Stimulated activated CD4-positive, alpha-beta T cell treated with anti-CD3 and anti-CD28 coated beads, TNF-alpha, amount 100 ng/mL, for 4 hours (primary cell): Measurements from ENCODE around the gene SMIM5.
"Not testable (repeated sequence)": the region's sequence is repeated elsewhere in the genome, so short reads cannot be mapped to it uniquely, and the experiment has no call there.

Experiments used
- DNase-seq, 3 experiments: peaks; one replicate each; pipeline ENCODE4 v3.0.0-alpha.2; 2020; ENCODE audit warnings: low read depth in 3 of 3

Gene SMIM5

DNA sequence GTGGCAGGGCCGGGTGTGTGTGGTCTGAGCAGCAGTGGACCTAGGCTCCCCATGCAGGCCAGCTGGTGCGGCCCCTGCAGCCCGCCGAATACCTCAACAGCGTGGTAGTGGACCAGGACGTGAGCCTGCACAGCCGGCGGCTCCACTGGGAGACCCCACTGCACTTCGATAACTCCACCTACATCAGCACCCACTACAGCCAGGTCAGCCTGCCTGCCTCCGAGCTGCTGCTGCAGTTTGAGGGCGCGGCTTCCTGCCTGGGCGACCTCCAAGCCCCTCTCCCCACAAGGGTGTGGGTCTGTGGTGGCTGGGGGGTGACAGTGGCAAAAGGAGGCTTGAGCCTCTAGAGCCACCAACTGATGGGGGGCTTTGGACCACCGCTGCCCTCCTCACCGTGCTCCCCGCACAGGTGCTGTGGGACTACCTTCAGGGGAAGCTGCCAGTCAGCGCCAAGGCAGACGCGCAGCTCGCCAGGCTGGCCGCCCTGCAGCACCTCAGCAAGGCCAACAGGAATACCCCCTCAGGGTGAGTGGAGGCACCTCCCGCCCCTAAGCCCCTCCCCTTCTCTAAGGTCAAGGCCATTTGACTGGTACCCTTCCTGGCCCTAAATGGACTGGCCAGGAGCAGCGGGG is 8.4 kb upstream of the SMIM5 start:
- DNase-seq: no peak

GRCh38 chr17:75625813-75626486 is 7.3 kb upstream of the SMIM5 start:
- no peak for DNase-seq

- no peak for DNase-seq
Measured at GRCh38 chr17:75626496-75627038, 6.7 kb upstream of the SMIM5 start.

- DNase-seq: no peak
Measured at GRCh38 chr17:75627094-75627493, 6.1 kb upstream of the SMIM5 start.

- no peak for DNase-seq
Measured at GRCh38 chr17:75628425-75628824, 4.8 kb upstream of the SMIM5 start.

DNA sequence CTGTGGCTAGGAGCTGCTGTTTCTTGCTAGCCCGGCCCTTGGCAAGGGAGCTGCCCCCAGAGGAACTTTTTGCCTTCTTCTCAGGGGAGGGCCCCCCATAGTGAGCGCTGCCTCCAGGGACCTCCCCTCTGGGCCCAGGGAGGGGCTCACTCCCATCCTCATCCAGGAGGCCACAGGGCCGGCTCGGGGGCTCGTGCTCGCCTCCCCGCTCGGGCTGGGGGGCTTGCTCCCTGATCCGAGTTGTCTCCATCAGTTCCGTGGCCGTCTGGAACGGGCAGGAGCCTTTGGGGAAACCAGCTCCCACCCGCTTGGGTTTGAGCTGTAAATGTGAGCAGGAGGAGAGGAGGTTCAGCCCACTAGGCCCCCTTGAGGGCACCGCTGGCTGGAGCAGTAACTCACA is 4.1 kb upstream of the SMIM5 start:
- DNase-seq: no peak

DNA sequence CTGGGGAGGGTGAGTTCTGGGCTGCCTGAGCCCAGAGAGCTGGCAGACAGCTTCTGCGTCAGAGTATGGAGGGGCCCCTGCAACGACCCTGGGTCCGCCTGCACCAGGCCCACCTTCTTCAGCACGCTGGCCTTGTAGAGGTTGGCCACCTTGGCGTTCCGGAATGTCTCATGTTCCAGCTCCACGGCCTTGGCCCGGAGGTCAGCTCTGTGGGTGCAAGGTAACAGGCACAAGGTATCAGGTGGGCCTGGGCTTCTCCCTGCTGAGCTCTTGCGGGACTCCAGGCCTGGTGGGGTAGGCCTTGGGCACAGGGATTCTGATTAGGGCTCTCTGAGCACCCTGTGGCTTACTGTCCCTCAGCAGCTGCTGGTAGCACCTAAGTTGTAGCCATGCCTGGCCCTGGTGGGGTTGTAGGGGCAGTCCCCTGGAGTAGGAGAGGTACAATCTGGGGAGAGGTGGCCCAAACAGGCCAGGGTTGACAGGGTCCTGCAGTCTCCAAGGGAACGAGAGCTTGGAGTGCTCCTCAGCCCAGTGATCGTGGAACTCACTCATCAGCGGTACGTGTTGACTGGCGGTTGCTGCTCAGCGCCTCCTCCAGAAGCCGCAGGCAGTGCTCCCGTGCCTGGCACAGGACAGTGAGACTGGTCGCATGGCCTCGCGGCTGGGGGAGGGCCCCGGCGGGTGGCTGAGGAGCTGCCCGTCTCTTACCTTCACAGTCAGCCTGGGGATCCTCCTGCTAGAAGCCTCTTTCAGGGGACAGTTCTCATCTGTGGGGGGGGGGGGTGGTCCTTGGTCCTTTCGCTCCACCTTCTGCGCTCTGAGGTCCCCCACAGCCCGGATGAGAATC is 2.9 kb upstream of the SMIM5 start:
- no peak for DNase-seq

DNA sequence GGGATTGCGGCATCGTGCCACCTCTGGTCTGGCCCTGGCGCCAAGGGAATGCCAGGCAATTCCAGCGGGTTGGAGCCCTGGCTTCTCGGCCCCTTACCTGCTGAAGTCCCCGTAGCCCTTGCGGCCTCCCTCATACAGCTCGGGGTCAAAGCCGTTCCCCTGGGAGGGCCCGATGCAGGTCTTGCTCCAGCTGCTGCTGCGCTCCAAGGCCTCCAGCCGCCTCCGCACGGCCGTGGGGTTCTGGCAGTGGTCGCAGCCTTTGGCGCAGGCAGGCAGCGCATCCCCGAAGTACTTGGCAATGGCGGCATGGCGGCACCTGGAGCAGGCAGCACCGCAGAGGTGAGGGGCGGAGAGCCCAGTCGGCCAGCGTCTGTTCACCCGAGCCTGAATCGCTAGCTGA is 1.9 kb upstream of the SMIM5 start:
- DNase-seq: no peak

GRCh38 chr17:75632428-75632827 is 806 bp upstream of the SMIM5 start:
- no peak for DNase-seq

DNA sequence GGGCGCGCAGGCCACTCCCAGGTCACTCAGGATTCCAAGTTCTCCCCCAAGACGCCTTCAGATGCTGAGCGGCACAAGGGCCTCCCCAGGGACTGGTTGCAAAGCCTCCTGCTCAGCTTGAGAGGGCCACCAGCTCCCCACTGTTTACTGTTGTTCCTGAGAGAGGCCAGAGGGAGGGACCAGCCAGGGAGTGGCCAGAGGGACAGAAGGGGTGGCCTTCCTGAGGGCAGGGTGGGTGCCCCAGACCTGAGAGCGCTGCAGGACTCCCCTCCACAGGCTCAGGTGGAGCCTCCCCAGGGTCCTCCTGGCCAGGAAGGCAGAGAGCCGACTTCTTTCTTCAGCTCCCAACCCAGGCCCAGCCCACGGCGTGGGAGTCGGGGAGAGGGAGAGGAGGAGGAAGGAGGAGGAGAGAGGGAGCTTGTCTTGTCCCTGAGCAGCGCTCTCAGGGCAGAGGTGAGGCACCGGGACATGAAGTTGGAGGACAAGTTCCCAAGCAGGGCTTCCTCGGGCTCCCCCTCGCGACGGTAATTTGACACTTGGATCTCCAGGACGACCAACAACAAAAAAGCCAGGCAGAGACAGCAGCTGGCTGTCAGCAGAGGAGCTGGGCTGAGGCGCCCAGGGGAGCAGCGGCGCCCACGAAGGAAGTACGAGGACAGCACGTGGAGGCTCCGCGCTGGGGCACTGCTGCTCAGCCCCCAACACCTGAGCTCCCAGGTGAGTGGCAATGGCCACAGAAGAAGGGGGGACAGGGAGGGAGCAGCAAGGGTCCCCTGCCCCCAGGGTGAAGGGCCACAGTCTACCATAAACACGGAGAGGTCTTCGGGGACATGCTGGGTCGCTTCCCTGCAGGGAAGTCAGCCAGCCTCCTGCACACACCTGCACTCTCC is 497 bp downstream of the SMIM5 start:
- DNase-seq: peak; percentile 17 to 26 (median 21)

DNA sequence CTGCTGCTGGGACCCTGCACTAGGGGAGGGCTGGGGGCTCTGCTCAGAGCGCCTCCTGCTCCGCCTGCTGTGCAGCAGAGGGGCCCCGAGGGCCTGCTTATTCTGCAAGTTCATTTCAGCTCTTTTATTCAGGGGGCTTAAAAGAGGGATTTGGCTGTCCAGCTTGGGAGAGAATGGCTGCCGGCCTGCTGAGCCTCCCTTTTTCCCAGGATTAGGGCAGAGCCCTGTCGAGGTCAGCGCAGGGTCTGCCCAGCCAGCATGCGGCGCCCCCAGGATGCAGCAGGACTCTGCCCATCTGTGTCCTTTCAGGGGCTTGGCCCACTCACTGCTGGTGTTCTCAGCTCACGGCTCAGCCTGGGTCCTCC is 1.1 kb downstream of the SMIM5 start:
- DNase-seq: no peak

DNA sequence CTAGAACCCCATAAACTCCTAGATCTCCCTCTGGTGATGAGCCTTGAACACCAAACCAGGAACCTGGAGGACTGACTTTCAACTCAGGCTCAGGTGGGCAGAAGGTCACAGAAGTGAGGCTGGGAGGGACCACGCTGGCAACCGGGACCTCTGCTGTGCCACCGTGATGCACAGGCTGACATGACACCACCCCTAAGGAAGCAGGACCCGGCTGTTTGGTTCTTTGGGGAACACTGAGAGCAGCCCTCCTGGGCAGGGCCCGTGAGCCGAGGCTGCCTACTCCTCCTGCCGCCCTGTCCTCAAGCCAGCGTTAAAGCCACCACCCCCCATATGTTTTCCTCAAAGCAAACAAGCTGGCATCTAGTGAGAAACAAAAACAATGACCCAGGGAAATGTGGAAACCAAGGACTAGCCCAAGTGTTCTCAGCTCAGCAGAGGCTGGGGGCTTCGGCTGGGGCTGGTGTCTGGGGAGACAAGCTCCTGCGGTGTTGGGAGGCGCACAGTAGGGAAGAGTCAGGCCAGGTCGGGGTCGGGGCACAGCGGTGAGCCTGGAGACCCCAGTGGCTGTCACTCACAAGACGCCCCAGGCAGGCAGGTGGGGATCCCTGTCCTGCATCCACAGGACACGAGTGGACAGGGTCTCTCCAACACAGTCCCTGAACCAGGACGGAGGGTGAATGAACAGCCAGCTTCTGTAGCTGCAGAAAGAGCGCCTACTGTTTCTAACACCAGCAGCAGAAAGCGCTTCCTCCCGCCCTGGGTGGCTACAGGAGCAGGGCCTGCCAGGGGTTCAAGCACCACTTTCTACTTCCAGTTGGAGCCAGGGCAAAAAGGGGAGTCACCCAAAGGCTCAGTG is 1.7 kb downstream of the SMIM5 start:
- no peak for DNase-seq

- no peak for DNase-seq
Measured at GRCh38 chr17:75635610-75636202, 2.5 kb downstream of the SMIM5 start.

DNA sequence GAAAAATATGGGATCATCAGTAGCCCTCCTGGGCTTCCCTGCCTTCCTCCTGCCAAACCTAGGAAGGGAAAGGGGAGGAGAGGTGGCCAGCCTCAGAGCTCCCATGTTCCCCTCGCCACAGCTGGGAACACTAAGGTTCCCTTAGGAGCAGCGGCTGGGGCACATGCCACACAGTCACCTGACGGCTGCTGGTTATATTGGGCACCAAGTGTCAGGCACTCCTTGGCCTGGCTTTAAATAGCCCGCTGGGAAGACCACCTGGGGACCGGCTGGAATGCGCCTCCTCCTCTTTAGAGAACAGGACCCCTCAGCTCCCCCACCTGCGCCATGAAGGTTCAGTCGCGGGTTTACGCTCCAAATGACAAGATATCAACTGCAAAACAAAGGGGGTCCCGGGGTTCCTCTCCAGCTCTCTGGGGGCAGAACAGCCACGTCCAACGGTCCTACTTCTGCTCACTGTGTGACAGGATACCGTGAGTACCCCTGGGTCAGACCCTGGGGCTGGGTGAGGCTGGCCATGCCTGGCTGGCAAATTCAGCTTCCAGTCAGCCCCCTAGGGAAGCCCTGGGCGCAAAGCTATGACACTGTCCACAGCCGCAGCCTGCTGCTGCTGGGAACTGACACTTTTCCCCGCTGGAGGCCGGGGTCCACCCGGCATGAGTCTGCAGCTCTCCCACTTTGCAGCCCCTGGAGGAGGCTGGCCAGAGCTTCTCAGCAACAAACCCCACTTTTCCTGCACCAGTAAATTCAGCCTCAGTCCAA is 3.3 kb downstream of the SMIM5 start:
- no peak for DNase-seq

GRCh38 chr17:75637143-75637538 is 3.9 kb downstream of the SMIM5 start:
- DNase-seq: no peak

GRCh38 chr17:75637551-75637950 is 4.3 kb downstream of the SMIM5 start:
- no peak for DNase-seq

DNA sequence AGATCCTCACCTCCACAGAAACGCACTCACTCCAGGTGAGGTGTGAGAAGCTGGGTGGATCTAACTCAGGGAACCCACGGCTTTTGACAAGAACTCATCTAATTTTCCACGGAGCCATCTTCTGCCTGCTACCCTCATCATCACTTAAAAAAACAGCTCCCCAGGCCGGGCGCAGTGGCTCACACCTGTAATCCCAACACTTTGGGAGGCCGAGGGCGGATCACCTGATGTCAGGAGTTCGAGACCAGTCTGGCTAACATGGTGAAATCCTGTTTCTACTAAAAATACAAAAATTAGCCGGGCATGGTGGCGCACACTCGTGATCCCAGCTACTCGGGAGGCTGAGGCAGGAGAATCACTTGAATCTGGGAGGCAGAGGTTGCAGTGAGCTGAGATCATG is 4.8 kb downstream of the SMIM5 start:
- DNase-seq: not testable (repeated sequence)

GRCh38 chr17:75638893-75639292 is 5.7 kb downstream of the SMIM5 start:
- no peak for DNase-seq

- no peak for DNase-seq
Measured at GRCh38 chr17:75639327-75639726, 6.1 kb downstream of the SMIM5 start.
